ENCODE measurements around the gene PTPRN2.

PTPRN2 gene

GRCh38 chr7:157500171-157500960 is 1087.3 kb downstream of the PTPRN2 start:
- no peak for DNase-seq (ENCODE audit: low spot score)
- TF ChIP-seq CTCF (IDR thresholded peaks at IDR 0.05), result no peak

GRCh38 chr7:157499835-157500153 is 1087.8 kb downstream of the PTPRN2 start:
- DNase-seq (ENCODE audit: low spot score), result no peak
- Histone ChIP-seq H3K27ac (no peak overlapping the region), H3K4me3 (no peak overlapping the region)
- no peak for TF ChIP-seq CTCF (IDR thresholded peaks at IDR 0.05)

More at GRCh38 chr7:157500171-157500960, 1087.3 kb downstream of the PTPRN2 start:
- H3K4me3 ChIP-seq, result no peak overlapping the region
- H3K27ac ChIP-seq, result no peak overlapping the region

GRCh38 chr7:157499121-157499834 is 1088.3 kb downstream of the PTPRN2 start:
- no peak overlapping the region for H3K4me3 ChIP-seq
- no peak for TF ChIP-seq CTCF (IDR thresholded peaks at IDR 0.05)
- no peak for DNase-seq (ENCODE audit: low spot score)
- no peak overlapping the region for H3K27ac ChIP-seq

GRCh38 chr7:157498657-157499056 is 1089.0 kb downstream of the PTPRN2 start:
- no peak overlapping the region for H3K4me3 ChIP-seq
- H3K27ac ChIP-seq, result no peak overlapping the region
- TF ChIP-seq CTCF (IDR thresholded peaks at IDR 0.05), result no peak
- DNase-seq (ENCODE audit: low spot score), result peak; percentile 38

- Histone ChIP-seq H3K27ac (no peak overlapping the region), H3K4me3 (no peak overlapping the region)
- TF ChIP-seq CTCF (IDR thresholded peaks at IDR 0.05), result no peak
- peak; percentile 60 for DNase-seq (ENCODE audit: low spot score)
Observed at GRCh38 chr7:157497744-157498651, 1089.6 kb downstream of the PTPRN2 start.

- Histone ChIP-seq H3K27ac (no peak overlapping the region), H3K4me3 (no peak overlapping the region)
- peak; percentile 31 for DNase-seq (ENCODE audit: low spot score)
- TF ChIP-seq CTCF (IDR thresholded peaks at IDR 0.05), result no peak
Observed at GRCh38 chr7:157497367-157497743, 1090.3 kb downstream of the PTPRN2 start.
